GM18526 (cell line): ENCODE data around the gene PAPOLB.

Experiments used
- POLR2A ChIP-seq: IDR thresholded peaks from 3 replicates; pipeline ENCODE4 v1.6.1; 2011; ENCODE audit not compliant: insufficient read length; ENCODE audit errors: extremely low read depth

PAPOLB gene

GRCh38 chr7:4861227-4861626 lies 603 bp downstream of the PAPOLB start:
- TF ChIP-seq POLR2A: no peak

- no peak for TF ChIP-seq POLR2A
Measured at GRCh38 chr7:4857189-4857588, 4.6 kb downstream of the PAPOLB start.

GRCh38 chr7:4856336-4857057 lies 5.3 kb downstream of the PAPOLB start:
- no peak for TF ChIP-seq POLR2A

- TF ChIP-seq POLR2A: no peak
Measured at GRCh38 chr7:4854916-4855315, 6.9 kb downstream of the PAPOLB start.

GRCh38 chr7:4851459-4852422 lies 10.1 kb downstream of the PAPOLB start:
- TF ChIP-seq POLR2A: no peak

- TF ChIP-seq POLR2A: no peak
Measured at GRCh38 chr7:4850262-4850795, 11.5 kb downstream of the PAPOLB start.

GRCh38 chr7:4849390-4849789 lies 12.4 kb downstream of the PAPOLB start:
- TF ChIP-seq POLR2A: no peak

GRCh38 chr7:4845740-4846142 lies 16.1 kb downstream of the PAPOLB start:
- TF ChIP-seq POLR2A: no peak

GRCh38 chr7:4842319-4843064 lies 19.3 kb downstream of the PAPOLB start:
- TF ChIP-seq POLR2A: no peak

- TF ChIP-seq POLR2A: no peak
Measured at GRCh38 chr7:4841836-4842235, 20.0 kb downstream of the PAPOLB start.

- no peak for TF ChIP-seq POLR2A
Measured at GRCh38 chr7:4841007-4841784, 20.6 kb downstream of the PAPOLB start.

- no peak for TF ChIP-seq POLR2A
Measured at GRCh38 chr7:4840079-4840501, 21.7 kb downstream of the PAPOLB start.

- no peak for TF ChIP-seq POLR2A
Measured at GRCh38 chr7:4838626-4839334, 23.1 kb downstream of the PAPOLB start.
